SK-N-SH (cell line): ENCODE data around the gene OR2B3.

Source experiments
- FOXJ3 ChIP-seq: sonication (generic); formaldehyde crosslinking; IDR thresholded peaks from 2 replicates; pipeline ENCODE4 v1.5.1; 2020; ENCODE audit warnings: mild to moderate bottlenecking, missing genetic modification reagents
- SMC3 ChIP-seq: IDR thresholded peaks from 2 replicates; pipeline ENCODE4 v1.6.1; 2012; ENCODE audit warnings: low read depth, low read length, improper control_type of control experiment
- TAF1 ChIP-seq: IDR thresholded peaks from 2 replicates; pipeline ENCODE4 v1.6.1; 2012; ENCODE audit warnings: low read depth, mild to moderate bottlenecking, low read length, moderate library complexity, borderline replicate concordance
- TF ChIP-seq, protein P1 (sequence below): fragments of 200-600 bp; sonication (generic); IDR thresholded peaks from 2 replicates; pipeline ENCODE4 v1.6.1; 2017; ENCODE audit warnings: antibody characterized with exemption, mild to moderate bottlenecking, moderate library complexity
- TF ChIP-seq, protein P2 (sequence below): fragments of 150-350 bp; IDR thresholded peaks from 2 replicates; pipeline ENCODE4 v1.6.1; 2017; ENCODE audit warnings: antibody characterized with exemption, low read length, low read depth, borderline replicate concordance

DNA sequence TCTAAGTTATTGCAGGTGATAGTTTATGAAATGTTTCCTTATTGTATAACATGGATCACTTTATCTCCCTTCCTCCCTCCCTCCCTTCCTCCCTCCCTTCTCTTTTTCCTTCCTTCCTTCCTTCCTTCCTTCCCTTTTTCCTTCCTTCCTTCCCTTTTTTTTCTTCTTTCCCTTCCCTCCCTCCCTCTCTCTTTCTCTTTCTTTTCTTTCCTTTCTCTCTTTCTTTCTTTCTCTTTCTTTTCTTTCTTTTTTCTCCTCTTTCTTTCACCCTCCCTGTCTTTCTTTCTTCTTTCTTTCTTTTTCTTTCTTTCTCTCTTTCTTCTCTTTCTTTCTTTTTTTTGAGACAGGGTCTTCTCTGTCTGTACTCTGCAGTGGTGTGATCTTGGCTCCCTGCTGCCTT, 5.8 kb downstream of the OR2B3 start:
- TF ChIP-seq, protein P1, sequence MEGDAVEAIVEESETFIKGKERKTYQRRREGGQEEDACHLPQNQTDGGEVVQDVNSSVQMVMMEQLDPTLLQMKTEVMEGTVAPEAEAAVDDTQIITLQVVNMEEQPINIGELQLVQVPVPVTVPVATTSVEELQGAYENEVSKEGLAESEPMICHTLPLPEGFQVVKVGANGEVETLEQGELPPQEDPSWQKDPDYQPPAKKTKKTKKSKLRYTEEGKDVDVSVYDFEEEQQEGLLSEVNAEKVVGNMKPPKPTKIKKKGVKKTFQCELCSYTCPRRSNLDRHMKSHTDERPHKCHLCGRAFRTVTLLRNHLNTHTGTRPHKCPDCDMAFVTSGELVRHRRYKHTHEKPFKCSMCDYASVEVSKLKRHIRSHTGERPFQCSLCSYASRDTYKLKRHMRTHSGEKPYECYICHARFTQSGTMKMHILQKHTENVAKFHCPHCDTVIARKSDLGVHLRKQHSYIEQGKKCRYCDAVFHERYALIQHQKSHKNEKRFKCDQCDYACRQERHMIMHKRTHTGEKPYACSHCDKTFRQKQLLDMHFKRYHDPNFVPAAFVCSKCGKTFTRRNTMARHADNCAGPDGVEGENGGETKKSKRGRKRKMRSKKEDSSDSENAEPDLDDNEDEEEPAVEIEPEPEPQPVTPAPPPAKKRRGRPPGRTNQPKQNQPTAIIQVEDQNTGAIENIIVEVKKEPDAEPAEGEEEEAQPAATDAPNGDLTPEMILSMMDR: no peak
- TF ChIP-seq, protein P2, sequence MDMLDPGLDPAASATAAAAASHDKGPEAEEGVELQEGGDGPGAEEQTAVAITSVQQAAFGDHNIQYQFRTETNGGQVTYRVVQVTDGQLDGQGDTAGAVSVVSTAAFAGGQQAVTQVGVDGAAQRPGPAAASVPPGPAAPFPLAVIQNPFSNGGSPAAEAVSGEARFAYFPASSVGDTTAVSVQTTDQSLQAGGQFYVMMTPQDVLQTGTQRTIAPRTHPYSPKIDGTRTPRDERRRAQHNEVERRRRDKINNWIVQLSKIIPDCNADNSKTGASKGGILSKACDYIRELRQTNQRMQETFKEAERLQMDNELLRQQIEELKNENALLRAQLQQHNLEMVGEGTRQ: no peak
- TF ChIP-seq TAF1: no peak
- TF ChIP-seq SMC3: no peak
- TF ChIP-seq FOXJ3 (CRISPR knock-in tag): no peak
